ENCODE measurements around the gene SH3PXD2A. TPM values are rescaled to one million over a fixed set of nuclear protein-coding genes. Genes with fewer than 3 reads are reported as not detected.

Gene SH3PXD2A
- total and polyA plus RNA-seq, 12 donors, result 6.9 to 44.9 (median 34.4) TPM

DNA sequence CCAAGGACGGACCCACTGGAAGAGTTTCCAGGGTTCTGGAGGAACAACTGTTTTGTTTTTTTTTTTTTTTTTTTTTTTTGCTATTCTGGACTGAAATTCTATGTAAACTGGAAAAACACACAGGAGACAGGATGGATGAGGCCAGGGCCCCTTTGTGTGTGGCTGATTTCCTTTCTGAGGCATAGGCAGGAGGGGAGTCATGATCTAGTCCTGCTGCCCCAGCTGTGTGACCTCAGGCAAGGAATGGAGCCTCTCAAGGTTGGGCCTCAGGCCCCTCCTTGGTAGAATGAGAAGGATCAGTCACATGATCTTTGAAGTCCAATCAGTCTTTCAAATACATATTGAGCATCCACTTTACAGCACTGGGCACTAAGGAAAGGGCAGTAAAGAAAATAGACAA lies 87.6 kb downstream of the SH3PXD2A start:
- H3K27ac ChIP-seq, result peak overlapping the region in 3 of 10 donors; percentile 24 to 58 (median 26)
- H3K36me3 ChIP-seq, result peaks cover 0 to 9% (median 0%) of the 10 kb centered on the region in 9 donors
- TF ChIP-seq, protein P1, sequence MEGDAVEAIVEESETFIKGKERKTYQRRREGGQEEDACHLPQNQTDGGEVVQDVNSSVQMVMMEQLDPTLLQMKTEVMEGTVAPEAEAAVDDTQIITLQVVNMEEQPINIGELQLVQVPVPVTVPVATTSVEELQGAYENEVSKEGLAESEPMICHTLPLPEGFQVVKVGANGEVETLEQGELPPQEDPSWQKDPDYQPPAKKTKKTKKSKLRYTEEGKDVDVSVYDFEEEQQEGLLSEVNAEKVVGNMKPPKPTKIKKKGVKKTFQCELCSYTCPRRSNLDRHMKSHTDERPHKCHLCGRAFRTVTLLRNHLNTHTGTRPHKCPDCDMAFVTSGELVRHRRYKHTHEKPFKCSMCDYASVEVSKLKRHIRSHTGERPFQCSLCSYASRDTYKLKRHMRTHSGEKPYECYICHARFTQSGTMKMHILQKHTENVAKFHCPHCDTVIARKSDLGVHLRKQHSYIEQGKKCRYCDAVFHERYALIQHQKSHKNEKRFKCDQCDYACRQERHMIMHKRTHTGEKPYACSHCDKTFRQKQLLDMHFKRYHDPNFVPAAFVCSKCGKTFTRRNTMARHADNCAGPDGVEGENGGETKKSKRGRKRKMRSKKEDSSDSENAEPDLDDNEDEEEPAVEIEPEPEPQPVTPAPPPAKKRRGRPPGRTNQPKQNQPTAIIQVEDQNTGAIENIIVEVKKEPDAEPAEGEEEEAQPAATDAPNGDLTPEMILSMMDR (IDR thresholded peaks at IDR 0.05), result no peak
- H3K4me3 ChIP-seq, result no peak overlapping the region
- intact Hi-C loops (cut with DNase I), result no loop called here
- no peak for ATAC-seq
- WGBS, 2 donors, result 35 to 85% methylated on average over 1 of the region's 1 CpG
- DNase-seq, result no peak
- H3K9me3 ChIP-seq, result no peaks in the 10 kb centered on the region
- H3K27me3 ChIP-seq, result no peaks in the 10 kb centered on the region
- peaks cover 12 to 71% (median 65%) of the 10 kb centered on the region in 9 donors for H3K4me1 ChIP-seq

DNA sequence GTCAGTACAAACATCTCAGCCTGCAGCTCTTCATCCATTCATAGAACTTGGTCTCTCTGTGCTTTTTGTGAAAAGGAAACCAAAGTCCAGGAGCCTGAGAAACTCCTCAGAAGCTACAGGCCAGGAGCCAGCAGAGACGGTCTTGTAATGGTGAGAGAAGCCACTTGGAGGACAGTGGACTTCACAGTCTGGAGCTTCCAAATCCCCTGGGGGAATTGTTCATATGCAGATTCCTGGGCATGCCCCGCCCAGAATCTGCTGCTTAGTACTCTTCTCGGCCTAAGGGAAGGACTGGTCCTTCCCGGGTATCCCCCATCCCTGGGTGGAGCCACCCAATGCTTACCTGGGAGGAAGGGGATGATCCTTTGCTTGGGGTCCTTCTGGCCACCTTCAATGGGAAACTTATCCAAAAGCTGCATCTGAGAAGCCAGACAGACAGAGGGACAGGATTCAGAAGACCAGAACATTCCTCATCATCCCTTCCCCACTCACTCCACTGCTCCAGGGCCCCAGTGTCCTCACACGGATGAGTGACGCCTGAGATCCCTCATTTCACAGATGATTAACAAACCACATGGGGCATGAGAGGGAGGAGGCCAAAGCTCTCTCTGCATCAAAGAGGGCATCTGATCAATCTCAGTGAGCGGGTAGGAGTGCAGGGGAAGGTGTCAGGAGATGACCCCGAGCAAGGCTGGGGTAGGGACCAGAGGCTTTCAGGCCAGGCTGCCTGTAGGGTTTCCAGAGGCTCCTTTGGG lies 88.4 kb downstream of the SH3PXD2A start:
- H3K4me3 ChIP-seq, result no peak overlapping the region
- peaks cover 10 to 71% (median 65%) of the 10 kb centered on the region in 9 donors for H3K4me1 ChIP-seq
- H3K27ac ChIP-seq, result peak overlapping the region in 3 of 10 donors; percentile 23 to 55 (median 26)
- no peaks in the 10 kb centered on the region for H3K27me3 ChIP-seq
- H3K36me3 ChIP-seq, result peaks cover 0 to 9% (median 0%) of the 10 kb centered on the region in 9 donors
- 74 to 77% methylated on average over 8 of the region's 8 CpGs for WGBS, 2 donors
- ATAC-seq (no peak), DNase-seq (no peak)
- intact Hi-C loops (cut with DNase I), result no loop called here
- H3K9me3 ChIP-seq, result no peaks in the 10 kb centered on the region
- TF ChIP-seq, protein P1 (IDR thresholded peaks at IDR 0.05), result no peak

DNA sequence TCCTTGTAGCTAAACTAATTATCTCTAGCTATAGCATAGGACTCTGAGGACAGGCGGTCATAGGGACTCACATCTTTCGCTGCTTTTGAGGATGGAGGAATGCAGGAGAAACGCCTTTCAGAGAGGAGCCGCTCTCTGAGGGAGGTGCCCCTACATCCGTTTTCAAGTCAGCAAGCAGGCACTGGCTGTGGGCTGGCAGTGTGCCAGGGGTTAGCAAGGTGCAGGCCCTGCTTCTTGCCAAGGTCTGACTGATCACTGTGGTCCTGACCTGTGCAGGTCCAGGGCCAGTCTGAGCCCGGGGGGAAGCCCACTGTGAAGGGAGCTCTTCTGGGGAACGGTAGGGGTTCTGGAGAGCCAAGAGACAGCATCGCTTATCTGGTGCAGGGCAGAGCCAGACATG lies 89.4 kb downstream of the SH3PXD2A start:
- Histone ChIP-seq H3K4me1 (peaks cover 10 to 77% (median 71%) of the 10 kb centered on the region in 9 donors), H3K27me3 (no peaks in the 10 kb centered on the region), H3K27ac (peak overlapping the region in 4 of 10 donors; percentile 9 to 36 (median 18)), H3K36me3 (peaks cover 0 to 9% (median 0%) of the 10 kb centered on the region in 9 donors), H3K9me3 (no peaks in the 10 kb centered on the region), H3K4me3 (no peak overlapping the region)
- peak in 1 of 2 donors; percentile 60 for DNase-seq
- intact Hi-C loops (cut with DNase I), result no loop called here
- WGBS, 2 donors, result 61 to 68% methylated on average over 8 of the region's 8 CpGs
- peak in 2 of 8 donors; percentile 16 to 26 for ATAC-seq
- TF ChIP-seq, protein P1 (IDR thresholded peaks at IDR 0.05), result no peak

DNA sequence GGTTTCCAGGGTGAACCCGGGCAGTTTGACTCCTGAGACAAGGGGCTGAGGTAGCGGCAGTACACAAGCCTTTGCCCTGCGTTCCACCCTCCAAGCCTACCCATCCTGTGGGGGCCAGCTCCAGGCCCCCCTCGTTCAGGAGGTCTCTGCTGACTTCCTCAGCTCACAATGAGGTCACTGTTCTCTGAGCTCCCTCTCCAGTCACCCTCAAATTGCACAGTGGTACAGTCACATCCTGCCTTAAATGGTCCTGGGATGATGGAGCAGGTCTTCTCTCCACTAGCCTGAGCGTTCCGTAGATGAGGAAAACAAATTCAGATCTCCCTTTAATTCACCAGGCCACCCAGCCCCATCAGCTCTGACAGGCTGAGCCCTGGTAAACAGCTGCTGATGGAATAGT lies 90.2 kb downstream of the SH3PXD2A start:
- TF ChIP-seq, protein P1 (IDR thresholded peaks at IDR 0.05), result no peak
- WGBS, 2 donors, result 73 to 77% methylated on average over 6 of the region's 6 CpGs
- DNase-seq (no peak), ATAC-seq (peak in 4 of 8 donors; percentile 27 to 49 (median 36))
- peak overlapping the region in 5 of 10 donors; percentile 9 to 36 (median 20) for H3K27ac ChIP-seq
- intact Hi-C loops (cut with DNase I), result no loop called here
- no peaks in the 10 kb centered on the region for H3K9me3 ChIP-seq
- H3K4me3 ChIP-seq, result no peak overlapping the region
- H3K36me3 ChIP-seq, result peaks cover 0 to 9% (median 0%) of the 10 kb centered on the region in 9 donors
- no peaks in the 10 kb centered on the region for H3K27me3 ChIP-seq
- peaks cover 10 to 86% (median 79%) of the 10 kb centered on the region in 9 donors for H3K4me1 ChIP-seq

Data from heart right ventricle (tissue), 16 donors.